GM18870 (cell line): ENCODE results near the gene SSPN.

ENCODE experiments used
- ATAC-seq: cut with Tn5 transposase; IDR thresholded peaks from one replicate; pipeline ENCODE4 v1.9.1; 2021; ENCODE audit warnings: moderate library complexity; ENCODE audit not compliant: unreplicated experiment

SSPN gene

DNA sequence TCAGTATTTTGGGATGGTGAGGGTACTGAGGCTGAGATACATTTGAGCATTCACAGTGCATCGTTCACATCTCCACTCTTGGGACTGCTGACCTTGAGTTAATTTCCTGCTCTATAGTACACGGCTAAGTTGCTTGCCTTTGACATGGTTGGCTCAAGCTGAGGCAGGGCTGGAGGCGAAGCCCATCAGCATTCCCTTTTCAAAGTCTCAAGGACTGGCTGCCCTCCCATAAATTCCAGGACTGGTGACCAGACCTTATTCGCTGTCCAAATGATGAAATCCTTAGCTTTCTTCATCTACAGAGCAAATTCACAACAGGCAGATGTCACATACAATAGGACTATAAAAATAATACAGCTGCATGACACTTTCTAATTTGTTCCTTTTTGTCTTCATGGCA lies 85.9 kb downstream of the SSPN start:
- ATAC-seq = no peak

DNA sequence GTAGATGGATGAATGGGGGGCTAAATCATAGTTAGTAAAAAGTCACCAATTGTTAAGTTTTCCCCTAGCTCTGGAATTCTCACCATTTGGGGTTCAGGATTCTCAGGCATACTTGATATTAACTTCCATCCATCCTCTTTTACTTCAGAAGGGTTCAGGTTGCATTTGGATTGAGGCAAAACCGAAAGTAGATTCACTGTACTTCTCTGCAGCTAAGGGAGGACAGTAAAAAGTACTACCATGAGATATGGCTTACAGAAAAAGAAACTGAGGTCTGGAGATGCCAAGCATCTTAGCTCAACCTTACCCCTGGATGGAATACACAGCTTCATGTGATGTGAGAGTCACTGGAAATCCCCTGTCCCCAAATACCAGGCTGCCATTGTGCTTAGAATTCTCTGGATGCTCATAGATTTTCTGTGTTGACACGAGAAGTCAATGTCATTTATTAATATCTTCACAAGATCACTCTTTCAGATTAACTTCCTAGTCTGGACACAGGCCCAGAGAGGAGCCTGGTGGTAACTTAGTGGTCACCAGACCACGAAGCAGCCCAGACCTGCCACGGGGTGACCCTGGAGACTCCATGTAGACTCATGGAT lies 87.1 kb downstream of the SSPN start:
- no peak for ATAC-seq

DNA sequence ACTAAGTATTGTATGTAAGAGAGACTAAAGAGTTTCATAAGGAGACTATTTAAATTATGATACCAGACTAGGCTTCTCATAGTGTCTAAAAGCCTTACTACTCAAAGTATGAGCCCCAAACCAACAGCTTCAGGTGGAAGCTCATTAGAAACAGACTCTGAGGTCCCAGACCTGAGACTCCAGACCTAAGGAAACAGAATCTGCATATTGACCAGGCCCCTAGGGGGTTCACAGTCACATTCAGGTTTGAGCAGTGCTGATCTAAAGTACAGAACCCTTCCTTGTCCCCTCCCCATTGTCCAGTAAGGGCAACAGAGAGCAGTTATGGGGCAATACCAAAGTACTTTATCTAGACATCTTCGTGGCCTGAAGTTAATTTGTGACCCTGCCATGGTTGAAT lies 87.7 kb downstream of the SSPN start:
- ATAC-seq = no peak

DNA sequence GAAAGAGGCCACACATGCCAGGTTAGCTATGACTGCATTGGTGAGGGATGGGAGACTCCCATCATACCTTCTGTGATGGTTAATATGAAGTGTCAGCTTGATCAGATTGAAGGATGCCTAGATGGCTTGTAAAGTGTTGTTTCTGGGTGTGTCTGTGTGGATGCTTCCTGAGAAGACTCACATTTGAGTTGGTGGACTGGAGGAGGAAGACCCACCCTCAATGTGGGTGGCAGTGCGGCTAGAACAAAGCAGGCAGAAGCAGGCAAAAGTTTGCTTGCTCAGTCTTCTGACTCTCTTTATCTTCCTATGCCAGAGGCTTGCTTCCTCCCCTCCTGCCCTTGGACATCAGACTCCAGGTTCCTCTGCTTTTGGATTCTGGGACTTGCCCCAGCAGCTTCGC lies 88.2 kb downstream of the SSPN start:
- ATAC-seq = no peak

DNA sequence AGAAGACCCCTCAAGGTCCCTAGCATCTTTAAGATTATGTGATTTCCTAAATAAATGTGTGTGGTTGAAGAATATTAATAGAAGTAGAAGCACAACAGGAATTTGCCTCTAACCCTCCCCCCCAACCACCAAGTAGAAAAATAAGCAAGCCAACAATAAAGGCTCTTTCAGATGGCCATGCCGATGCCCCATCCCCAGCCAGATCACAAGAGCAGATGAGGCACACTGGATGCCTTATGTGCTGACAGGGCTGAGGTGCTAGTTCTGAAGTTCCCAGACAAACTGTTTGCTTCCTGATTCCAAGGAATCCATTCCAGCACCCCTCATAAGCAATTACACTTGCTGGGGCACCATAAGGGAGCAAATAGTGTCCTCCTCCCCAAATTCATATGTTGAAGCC lies 90.0 kb downstream of the SSPN start:
- ATAC-seq = no peak

DNA sequence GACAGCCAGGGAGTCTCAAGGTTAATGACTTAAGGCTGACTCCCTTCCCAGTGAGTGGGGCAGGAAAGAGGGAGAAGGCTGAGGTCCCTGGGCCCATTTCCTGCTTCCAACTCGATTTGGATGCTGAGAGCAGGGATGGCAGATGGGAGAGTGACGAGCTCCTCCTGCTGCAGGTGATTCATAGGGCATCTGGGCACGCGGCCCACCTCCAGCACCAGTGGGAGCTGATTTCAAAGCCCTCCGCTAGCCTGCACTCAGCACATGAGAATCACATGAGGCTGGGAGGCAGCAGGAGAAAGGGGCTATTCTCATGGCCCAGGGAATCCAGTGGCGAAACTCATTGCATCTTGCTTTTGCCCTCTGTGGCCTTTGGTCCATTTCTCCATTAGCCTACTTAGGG lies 90.8 kb downstream of the SSPN start:
- ATAC-seq = no peak

DNA sequence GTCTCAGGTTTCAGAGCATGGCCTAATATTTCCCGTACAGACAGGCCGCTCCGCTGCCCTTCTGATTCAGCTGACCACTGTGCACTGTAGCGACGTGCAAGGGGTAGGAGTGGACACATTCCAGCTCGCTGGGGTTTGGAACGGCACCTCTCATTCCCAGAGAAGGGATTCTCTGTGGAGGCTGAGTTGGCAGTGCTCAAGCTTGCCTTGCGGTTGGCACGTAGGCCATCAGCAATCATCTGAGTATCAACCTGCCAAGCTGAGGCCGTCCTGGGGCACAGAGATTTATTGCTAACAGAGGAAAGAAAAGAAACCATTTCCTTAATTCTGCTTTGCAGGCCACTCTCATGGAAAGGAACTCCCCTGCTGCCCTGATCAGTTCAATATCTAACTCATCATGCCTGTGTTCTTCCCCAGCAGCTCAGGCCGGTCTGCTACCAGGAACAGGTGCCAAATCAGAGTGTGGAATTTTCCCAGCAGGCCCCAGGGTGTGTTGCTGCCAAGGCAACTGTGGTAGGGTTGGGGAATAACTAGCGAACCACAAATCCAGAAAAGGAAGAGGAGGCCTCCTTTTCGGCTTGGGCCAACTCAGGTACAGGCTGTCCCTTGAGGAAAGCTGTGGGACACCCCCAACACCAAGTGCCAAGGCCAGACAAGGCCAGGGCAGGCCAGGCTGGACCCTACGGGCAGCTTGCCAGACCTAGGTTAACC lies 92.5 kb downstream of the SSPN start:
- ATAC-seq = no peak

DNA sequence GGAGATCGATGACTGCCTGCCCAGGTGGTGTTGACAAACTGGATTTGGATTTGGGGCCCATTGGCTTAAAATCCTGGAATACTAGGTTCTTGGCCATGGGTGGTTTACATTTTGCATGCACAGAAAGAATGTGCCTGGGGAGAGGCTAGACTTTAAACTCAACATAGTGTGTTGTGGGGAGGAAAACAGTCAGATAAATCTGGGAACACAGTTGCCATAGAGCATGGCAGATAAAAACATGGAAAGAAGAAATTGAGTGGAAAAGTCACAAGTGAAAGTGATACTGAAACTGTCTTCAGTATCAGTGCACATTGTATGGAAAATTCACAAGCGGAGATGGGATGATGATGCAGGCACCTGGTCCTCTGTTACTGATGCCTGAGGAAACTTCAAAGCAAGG lies 95.2 kb downstream of the SSPN start:
- no peak for ATAC-seq

DNA sequence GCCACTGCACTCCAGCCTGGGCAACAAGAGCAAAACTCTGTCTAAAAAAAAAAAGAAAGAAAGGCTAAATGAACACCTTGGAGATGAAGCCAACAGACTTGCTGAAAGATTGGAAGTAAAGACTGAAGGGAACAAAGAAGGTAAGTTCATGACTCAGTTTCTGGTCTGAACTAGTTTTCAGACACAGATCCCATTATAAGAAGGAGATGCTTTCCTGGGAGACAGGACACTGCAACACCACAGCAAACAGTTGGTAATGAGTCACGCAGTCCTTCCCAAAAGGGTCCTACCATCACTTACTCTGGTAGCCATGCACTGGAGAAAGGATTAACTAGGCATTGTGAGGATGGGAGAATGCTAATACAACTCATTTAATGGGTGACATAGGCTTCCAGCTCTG lies 97.2 kb downstream of the SSPN start:
- no peak for ATAC-seq

DNA sequence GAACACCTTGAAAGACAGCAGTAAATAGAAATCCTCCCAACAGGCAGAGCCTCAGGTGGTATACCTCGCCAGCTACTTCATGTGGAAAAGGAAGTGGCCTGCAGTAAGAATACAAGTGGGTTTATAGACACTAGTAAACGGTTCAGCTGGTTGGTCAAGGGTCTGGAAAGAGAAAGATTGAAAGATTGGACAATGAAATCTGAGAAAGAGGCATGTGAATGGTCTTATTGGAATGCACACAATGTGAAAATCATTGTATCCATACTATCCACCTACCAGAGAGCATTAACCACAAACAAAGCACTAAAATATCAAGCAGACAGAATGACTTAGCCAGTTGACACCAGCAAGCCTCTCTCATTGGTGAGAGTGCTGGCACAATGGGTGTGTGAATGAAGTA lies 98.2 kb downstream of the SSPN start:
- no peak for ATAC-seq

DNA sequence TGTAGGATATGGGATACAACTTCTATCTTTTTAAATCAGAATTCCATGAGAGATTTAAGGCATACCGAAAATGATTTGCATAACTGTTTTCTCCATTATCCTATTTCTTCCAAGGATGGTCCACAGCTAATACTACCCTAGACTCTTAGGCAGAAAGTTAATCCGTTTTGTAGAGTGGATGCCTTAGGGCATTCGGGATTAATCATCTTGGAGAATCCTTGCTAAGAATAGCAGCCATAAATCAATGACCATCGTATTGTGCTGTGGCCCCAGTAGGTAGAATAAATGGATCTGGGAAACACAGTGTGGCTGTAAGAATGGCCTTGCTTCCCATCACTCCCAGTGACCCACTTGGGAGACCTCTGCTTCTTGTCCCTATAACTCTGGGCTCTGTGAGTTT lies 99.6 kb downstream of the SSPN start:
- ATAC-seq = no peak

DNA sequence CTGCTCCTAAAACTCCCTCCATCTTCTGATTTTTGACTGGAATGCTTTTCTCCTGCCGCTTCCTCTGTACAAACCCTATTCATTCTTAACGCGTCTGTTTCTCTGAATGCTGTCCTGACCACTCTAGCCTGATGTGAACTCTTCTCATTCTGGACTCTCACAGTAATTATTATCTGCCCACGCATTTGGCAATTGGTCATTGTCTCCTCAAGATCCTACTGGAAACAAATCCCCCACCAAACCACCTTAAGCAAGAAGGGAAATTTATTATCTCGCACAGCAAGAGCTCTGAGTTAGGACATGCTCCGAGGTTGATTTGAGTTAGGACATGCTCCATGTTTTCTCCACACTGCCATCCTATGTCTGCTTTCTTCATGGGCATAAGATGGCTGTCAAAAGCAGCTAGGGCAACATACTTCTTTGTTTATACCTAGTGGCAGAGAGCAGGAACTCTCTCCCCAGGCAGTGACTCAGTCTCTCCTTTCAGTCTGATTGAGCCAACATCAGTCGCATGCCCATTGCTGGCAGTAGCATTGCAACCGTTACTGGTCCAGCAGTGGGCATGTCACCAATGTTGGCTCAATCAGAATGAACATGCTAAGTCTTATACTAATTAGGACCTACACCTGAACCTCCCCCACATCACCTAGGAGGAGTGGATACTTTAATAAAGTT lies 102.2 kb downstream of the SSPN start:
- ATAC-seq = no peak

DNA sequence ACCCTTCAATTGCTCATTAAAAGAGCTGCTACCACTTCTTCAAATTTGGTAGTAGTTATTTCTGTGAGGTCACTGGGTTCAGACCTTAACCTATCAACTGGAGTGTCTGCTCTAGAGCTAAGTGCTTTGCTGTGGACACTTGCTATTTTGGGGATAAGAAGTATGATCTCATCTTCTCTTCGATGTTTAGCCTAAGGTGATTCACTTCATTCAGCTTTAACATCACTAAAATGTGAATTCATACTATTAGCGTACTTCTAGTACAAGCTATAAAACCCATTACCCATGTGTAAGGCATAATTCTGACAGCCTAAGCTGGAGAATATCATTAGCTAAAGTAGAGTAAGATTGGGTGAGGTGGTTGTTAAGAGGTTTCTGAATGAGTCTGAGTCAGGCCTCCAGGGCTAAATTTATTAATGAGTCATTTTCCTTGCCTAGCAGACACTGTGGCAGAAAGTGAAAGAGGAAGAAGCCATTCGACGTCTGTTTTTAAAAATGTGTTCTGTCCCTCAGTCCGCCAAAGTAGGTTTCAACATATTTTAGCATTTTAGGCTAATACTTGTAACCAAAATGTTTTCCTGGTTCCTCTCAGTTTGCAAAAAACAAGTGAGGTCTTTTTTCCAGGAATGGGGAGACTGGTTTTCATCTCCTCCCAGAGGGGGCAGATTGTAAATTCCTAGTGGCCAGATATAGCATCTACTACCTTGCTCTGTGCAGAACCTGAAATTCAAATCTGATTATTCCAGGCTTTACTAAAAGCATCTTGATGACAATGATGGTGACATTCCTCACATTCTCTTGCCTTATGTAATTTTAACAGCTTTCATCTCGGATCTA lies 103.6 kb downstream of the SSPN start:
- ATAC-seq = peak; percentile 100

DNA sequence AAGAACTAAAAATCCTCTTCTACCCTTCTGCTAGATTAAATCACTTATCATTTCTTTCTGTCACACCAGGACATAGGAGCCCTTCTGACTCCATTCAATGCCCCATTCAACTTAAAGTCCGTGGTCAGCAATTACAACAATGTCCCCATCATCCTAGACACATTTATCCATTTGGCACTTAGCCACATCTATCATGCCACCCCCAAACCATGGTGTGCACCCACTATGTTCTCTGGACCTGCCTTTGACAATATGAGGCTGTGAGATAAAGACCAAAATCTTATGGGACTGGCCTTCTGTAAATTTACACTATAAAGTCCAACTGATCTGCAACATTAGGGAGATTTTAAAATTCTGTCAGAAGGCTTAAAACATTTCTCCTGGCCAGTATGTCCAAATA lies 104.4 kb downstream of the SSPN start:
- no peak for ATAC-seq
